ENCODE results near the gene HEBP2. TPM values are rescaled to one million over a fixed set of nuclear protein-coding genes. Genes with fewer than 3 reads are reported as not detected.

HEBP2 gene
- total and polyA plus RNA-seq, 2 of the 13 experiments (the other 11 are each of a cell fraction or from before 2014, with no cell fraction given): 16.0 to 72.8 TPM

GRCh38 chr6:138403801-138404665, at the start of gene HEBP2 (continued):
- TF ChIP-seq ZNF3 (CRISPR knock-in tag; IDR thresholded peaks at IDR 0.05): no peak; the same call in 1 of the 2 replicates
- TF ChIP-seq SALL1 (CRISPR knock-in tag; IDR thresholded peaks at IDR 0.05): peak; percentile 93
- TF ChIP-seq PBX2 (CRISPR knock-in tag; IDR thresholded peaks at IDR 0.05): no peak
- peak; percentile 91; the same call in 1 of the 2 replicates for TF ChIP-seq HOXA3 (CRISPR knock-in tag; IDR thresholded peaks at IDR 0.05)
- TF ChIP-seq ZNF777 (CRISPR knock-in tag; IDR thresholded peaks at IDR 0.05): peak; percentile 32
- TF ChIP-seq ZFP62 (CRISPR knock-in tag; IDR thresholded peaks at IDR 0.05): 0 out of 2 replicates have a peak, but pooled peaks have one; percentile 65
- TF ChIP-seq SPEN (CRISPR knock-in tag; IDR thresholded peaks at IDR 0.05; ENCODE audit: low read depth): peak; percentile 90
- TF ChIP-seq ADNP (CRISPR knock-in tag; IDR thresholded peaks at IDR 0.05): peak; percentile 48; the same call in 1 of the 2 replicates
- TF ChIP-seq NFE2 (CRISPR knock-in tag; IDR thresholded peaks at IDR 0.05): no peak
- peak; percentile 18; the same call in 1 of the 2 replicates for TF ChIP-seq FUBP1 (CRISPR knock-in tag; IDR thresholded peaks at IDR 0.05; ENCODE audit: borderline replicate concordance)
- TF ChIP-seq ZNF713 (CRISPR knock-in tag; IDR thresholded peaks at IDR 0.05): no peak
- TF ChIP-seq ZSCAN20 (CRISPR knock-in tag; IDR thresholded peaks at IDR 0.05; ENCODE audit: borderline replicate concordance): peak; percentile 97
- peak; percentile 91; the same call in 1 of the 2 replicates for TF ChIP-seq MIER3 (CRISPR knock-in tag; IDR thresholded peaks at IDR 0.05; ENCODE audit: borderline replicate concordance)
- no peak; the same call in none of the 2 replicates for TF ChIP-seq ETS1 (CRISPR knock-in tag; IDR thresholded peaks at IDR 0.05)
- no peak for TF ChIP-seq ZNF207 (IDR thresholded peaks at IDR 0.05; ENCODE audit: borderline replicate concordance)
- TF ChIP-seq DR1 (CRISPR knock-in tag; IDR thresholded peaks at IDR 0.05): peak; percentile 44; the same call in 1 of the 2 replicates
- TF ChIP-seq HES4 (CRISPR knock-in tag; IDR thresholded peaks at IDR 0.05; ENCODE audit: borderline replicate concordance): peak; percentile 20
- peak; percentile 78 for TF ChIP-seq ISL2 (CRISPR knock-in tag; IDR thresholded peaks at IDR 0.05)
- TF ChIP-seq ZNF24 (IDR thresholded peaks at IDR 0.05): no peak
- TF ChIP-seq FOSL2 (CRISPR knock-in tag; IDR thresholded peaks at IDR 0.05): peak; percentile 41
- peak; percentile 62 for TF ChIP-seq KMT2A (CRISPR knock-in tag; IDR thresholded peaks at IDR 0.05)
- TF ChIP-seq E2F1 (CRISPR knock-in tag; IDR thresholded peaks at IDR 0.05): peak; percentile 86
- TF ChIP-seq SP5 (CRISPR knock-in tag; IDR thresholded peaks at IDR 0.05; ENCODE audit: borderline replicate concordance, low read depth): peak; percentile 96
- TF ChIP-seq CC2D1A (CRISPR knock-in tag; IDR thresholded peaks at IDR 0.05): no peak
- peak; percentile 19; the same call in 1 of the 2 replicates for TF ChIP-seq FOXC1 (CRISPR knock-in tag; IDR thresholded peaks at IDR 0.05; ENCODE audit: borderline replicate concordance)
- TF ChIP-seq KDM5A (IDR thresholded peaks at IDR 0.05; ENCODE audit: borderline replicate concordance, low read length): no peak
